HEK293 (cell line): Measurements from ENCODE around the gene FAM209B.
A peak's percentile ranks its signal among the peaks of the same experiment; 100 is the strongest.

ENCODE experiments used
- CTCF ChIA-PET: fragments of 350-600 bp; formaldehyde crosslinking; extraction: SDS; loops from one replicate; lab custom pipeline; 2021; ENCODE audit warnings: antibody characterized with exemption; lab: Yijun Ruan, JAX
- POLR2A ChIA-PET: fragments of 300-600 bp; formaldehyde crosslinking; extraction: SDS; loops from one replicate; lab custom pipeline; 2020; ENCODE audit warnings: antibody characterized with exemption, inconsistent platforms; lab: Yijun Ruan, JAX
- H3K27ac ChIP-seq: fragments of 200-500 bp; sonication (Bioruptor generic); 2 replicates; pipeline ENCODE4 v1.5.1; 2014; ENCODE audit warnings: low read depth, low read length, control low read depth, inconsistent platforms; ENCODE audit errors: extremely low read depth
- H3K36me3 ChIP-seq, 2 experiments: fragments of 200-500 bp in 1 of 2; sonication (Bioruptor generic) in 1 of 2; 1 replicate in 1 of 2; 2 replicates in 1 of 2; pipeline ENCODE4 v1.5.1; 2014 to 2017; ENCODE audit warnings: inconsistent platforms in 2 of 2, low read length in 2 of 2; ENCODE audit not compliant: control insufficient read depth in 2 of 2, insufficient read depth in 1 of 2
- H3K4me1 ChIP-seq: fragments of 200-500 bp; sonication (Bioruptor generic); 2 replicates; pipeline ENCODE4 v1.5.1; 2014; ENCODE audit warnings: mild to moderate bottlenecking, low read length, inconsistent platforms; ENCODE audit not compliant: control insufficient read depth, insufficient read depth
- H3K4me3 ChIP-seq: 2 replicates; pipeline ENCODE4 v1.5.1; 2011; ENCODE audit warnings: low read depth, mild to moderate bottlenecking, control low read depth, low read length, moderate library complexity
- H3K9me3 ChIP-seq: fragments of 200-500 bp; sonication (Bioruptor generic); 2 replicates; pipeline ENCODE4 v1.5.1; 2014; ENCODE audit warnings: low read depth, low read length, inconsistent platforms; ENCODE audit not compliant: control insufficient read depth, insufficient read depth
- GLIS1 ChIP-seq: fragments of 450-650 bp; formaldehyde crosslinking; IDR thresholded peaks from 2 replicates; pipeline ENCODE4 v1.5.1; 2016; ENCODE audit warnings: missing biosample characterization, missing genetic modification characterization
- HIC1 ChIP-seq: fragments of 450-650 bp; formaldehyde crosslinking; IDR thresholded peaks from 2 replicates; pipeline ENCODE4 v1.5.1; 2016; ENCODE audit warnings: missing biosample characterization, missing genetic modification characterization
- HOXC10 ChIP-seq: sonication (generic); formaldehyde crosslinking; IDR thresholded peaks from 2 replicates; pipeline ENCODE4 v1.8.1; 2023; ENCODE audit warnings: mild to moderate bottlenecking, missing genetic modification reagents
- OSR2 ChIP-seq: fragments of 450-650 bp; formaldehyde crosslinking; IDR thresholded peaks from 2 replicates; pipeline ENCODE4 v1.5.1; 2016; ENCODE audit warnings: missing biosample characterization, missing genetic modification characterization
- PRDM1 ChIP-seq: fragments of 450-650 bp; formaldehyde crosslinking; IDR thresholded peaks from 2 replicates; pipeline ENCODE4; 2016; ENCODE audit warnings: missing biosample characterization, missing genetic modification characterization
- PRDM6 ChIP-seq: fragments of 450-650 bp; formaldehyde crosslinking; IDR thresholded peaks from 2 replicates; pipeline ENCODE4 v1.5.1; 2017; ENCODE audit warnings: missing biosample characterization, missing genetic modification characterization
- SCRT1 ChIP-seq: fragments of 450-650 bp; formaldehyde crosslinking; IDR thresholded peaks from 2 replicates; pipeline ENCODE4 v1.5.1; 2016; ENCODE audit warnings: missing biosample characterization, missing genetic modification characterization, borderline replicate concordance
- YY1 ChIP-seq: fragments of 450-650 bp; formaldehyde crosslinking; IDR thresholded peaks from 2 replicates; pipeline ENCODE4 v1.5.1; 2018; ENCODE audit warnings: missing biosample characterization, missing genetic modification characterization
- ZBTB8A ChIP-seq: fragments of 450-650 bp; formaldehyde crosslinking; IDR thresholded peaks from 2 replicates; pipeline ENCODE4 v1.5.1; 2016; ENCODE audit warnings: missing biosample characterization, missing genetic modification characterization
- ZFHX2 ChIP-seq: fragments of 450-650 bp; formaldehyde crosslinking; conservative IDR thresholded peaks from 2 replicates; pipeline ENCODE4 v1.5.1; 2016; ENCODE audit warnings: missing biosample characterization, missing genetic modification characterization
- ZNF157 ChIP-seq: fragments of 450-650 bp; formaldehyde crosslinking; IDR thresholded peaks from 2 replicates; pipeline ENCODE4 v1.5.1; 2016; ENCODE audit warnings: missing biosample characterization, missing genetic modification characterization
- ZNF174 ChIP-seq: fragments of 450-650 bp; formaldehyde crosslinking; IDR thresholded peaks from 2 replicates; pipeline ENCODE4 v1.5.0; 2017; ENCODE audit warnings: missing biosample characterization, mild to moderate bottlenecking, missing genetic modification characterization
- ZNF221 ChIP-seq: fragments of 450-650 bp; formaldehyde crosslinking; IDR thresholded peaks from 2 replicates; pipeline ENCODE4 v1.5.1; 2017; ENCODE audit warnings: missing biosample characterization, missing genetic modification characterization, borderline replicate concordance
- ZNF239 ChIP-seq: fragments of 450-650 bp; formaldehyde crosslinking; IDR thresholded peaks from 2 replicates; pipeline ENCODE4 v1.5.1; 2016; ENCODE audit warnings: missing biosample characterization, missing genetic modification characterization
- ZNF404 ChIP-seq: fragments of 450-650 bp; formaldehyde crosslinking; IDR thresholded peaks from 2 replicates; pipeline ENCODE4 v1.5.1; 2017; ENCODE audit warnings: missing biosample characterization, missing genetic modification characterization
- ZNF473 ChIP-seq: fragments of 450-650 bp; formaldehyde crosslinking; IDR thresholded peaks from 2 replicates; pipeline ENCODE4 v1.5.1; 2017; ENCODE audit warnings: missing biosample characterization, missing genetic modification characterization
- ZNF513 ChIP-seq: fragments of 450-650 bp; IDR thresholded peaks from 2 replicates; pipeline ENCODE4 v1.5.1; 2018; ENCODE audit warnings: missing biosample characterization, missing genetic modification characterization
- ZNF558 ChIP-seq: fragments of 450-650 bp; formaldehyde crosslinking; IDR thresholded peaks from 2 replicates; pipeline ENCODE4 v1.5.1; 2016; ENCODE audit warnings: missing biosample characterization, missing genetic modification characterization
- ZNF571 ChIP-seq: fragments of 450-650 bp; formaldehyde crosslinking; IDR thresholded peaks from 2 replicates; pipeline ENCODE4 v1.5.0; 2017; ENCODE audit warnings: missing biosample characterization, missing genetic modification characterization
- ZNF629 ChIP-seq: fragments of 450-650 bp; formaldehyde crosslinking; IDR thresholded peaks from 2 replicates; pipeline ENCODE4 v1.5.1; 2017; ENCODE audit warnings: missing biosample characterization, missing genetic modification characterization
- ZNF639 ChIP-seq: fragments of 450-650 bp; formaldehyde crosslinking; IDR thresholded peaks from 2 replicates; pipeline ENCODE4 v1.5.1; 2016; ENCODE audit warnings: missing biosample characterization, missing genetic modification characterization
- ZNF707 ChIP-seq: fragments of 450-650 bp; formaldehyde crosslinking; IDR thresholded peaks from 2 replicates; pipeline ENCODE4 v1.5.1; 2016; ENCODE audit warnings: missing biosample characterization, missing genetic modification characterization
- TF ChIP-seq, protein P1 (sequence below): fragments of 450-650 bp; formaldehyde crosslinking; IDR thresholded peaks from 2 replicates; pipeline ENCODE4 v1.5.1; 2016; ENCODE audit warnings: missing biosample characterization, missing genetic modification characterization

The FAM209B gene

DNA sequence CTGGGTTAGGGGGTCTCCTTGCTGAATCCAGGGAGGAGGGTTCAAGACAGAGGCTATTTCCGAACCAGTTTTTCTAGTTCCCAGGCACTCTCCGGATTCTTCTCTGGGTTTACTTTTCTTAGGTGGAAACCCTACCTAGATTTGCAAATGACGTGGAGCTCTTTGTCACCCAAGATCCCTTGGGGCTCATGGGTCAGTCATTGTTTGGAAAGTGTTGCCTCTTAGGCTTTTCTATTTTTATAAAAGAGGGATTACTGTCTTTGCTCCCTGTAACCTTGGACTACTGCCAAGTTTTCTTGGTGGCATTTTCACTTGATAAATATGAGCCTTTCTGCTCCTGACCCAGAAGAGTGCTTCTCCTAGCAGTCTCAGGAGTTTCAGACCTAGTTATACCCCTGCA is 33.6 kb downstream of the FAM209B start:
- ChIA-PET CTCF (interaction anchor here (0.5 to 2.3 kb wide), 3 partner anchors 16 to 815 kb away, joined by 3 to 11 read pairs (median 3); no protein-coding TSS in a partner anchor), POLR2A (no interaction called here)
- Histone ChIP-seq H3K9me3 (no peaks in the 10 kb centered on the region), H3K27ac (no peak overlapping the region), H3K4me1 (peaks cover 4% of the 10 kb centered on the region; the same call in 1 of the 2 replicates), H3K36me3 (no peaks in the 10 kb centered on the region), H3K4me3 (no peak overlapping the region)
- TF ChIP-seq YY1 (tag by site-specific recombination) (no peak), ZBTB8A (no peak), OSR2 (tag by site-specific recombination) (peak; percentile 62; the same call in 1 of the 2 replicates), ZNF629 (tag by site-specific recombination) (peak; percentile 25; the same call in 1 of the 2 replicates), PRDM6 (tag by site-specific recombination) (peak; percentile 43; the same call in 1 of the 2 replicates)
- TF ChIP-seq, protein P1, sequence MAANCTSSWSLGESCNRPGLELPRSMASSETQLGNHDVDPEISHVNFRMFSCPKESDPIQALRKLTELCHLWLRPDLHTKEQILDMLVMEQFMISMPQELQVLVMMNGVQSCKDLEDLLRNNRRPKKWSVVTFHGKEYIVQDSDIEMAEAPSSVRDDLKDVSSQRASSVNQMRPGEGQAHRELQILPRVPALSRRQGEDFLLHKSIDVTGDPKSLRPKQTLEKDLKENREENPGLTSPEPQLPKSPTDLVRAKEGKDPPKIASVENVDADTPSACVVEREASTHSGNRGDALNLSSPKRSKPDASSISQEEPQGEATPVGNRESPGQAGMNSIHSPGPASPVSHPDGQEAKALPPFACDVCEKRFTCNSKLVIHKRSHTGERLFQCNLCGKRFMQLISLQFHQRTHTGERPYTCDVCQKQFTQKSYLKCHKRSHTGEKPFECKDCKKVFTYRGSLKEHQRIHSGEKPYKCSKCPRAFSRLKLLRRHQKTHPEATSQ = no peak

- CTCF ChIA-PET = interaction anchor here (2.1 kb wide), 1 partner anchor 20 kb away, joined by 8 read pairs; no protein-coding TSS in a partner anchor
- TF ChIP-seq ZNF707 (tag by site-specific recombination) (peak; percentile 66; the same call in 1 of the 2 replicates), ZNF513 (tag by site-specific recombination) (no peak), ZNF558 (tag by site-specific recombination) (no peak), ZFHX2 (tag by site-specific recombination) (no peak)
- TF ChIP-seq, all 188 proteins: peak for 1
Observed at GRCh38 chr20:56570832-56571231, 37.8 kb downstream of the FAM209B start.

DNA sequence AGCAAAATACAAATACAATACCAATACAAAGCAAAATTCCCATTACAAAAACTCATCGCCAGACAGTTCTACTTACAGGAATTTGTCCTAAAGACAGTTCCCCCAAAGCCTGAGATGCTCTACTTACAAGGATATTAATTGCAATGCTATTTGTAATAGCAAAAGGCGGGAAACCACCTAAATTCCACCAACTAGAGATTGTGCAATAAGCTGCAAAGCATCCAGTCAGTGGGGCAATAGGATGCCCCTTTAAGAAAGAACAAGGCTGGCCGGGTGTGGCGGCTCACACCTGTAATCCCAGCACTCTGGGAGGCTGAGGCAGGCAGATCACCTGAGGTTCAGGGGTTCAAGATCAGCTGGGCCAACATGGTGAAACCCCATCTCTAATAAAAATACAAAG is 39.1 kb downstream of the FAM209B start:
- ChIA-PET POLR2A (no interaction called here), CTCF (interaction anchor here (0.7 to 2.1 kb wide), 2 partner anchors 22 to 136 kb away, joined by 5 to 8 read pairs; no protein-coding TSS in a partner anchor)
- Histone ChIP-seq H3K4me3 (no peak overlapping the region), H3K9me3 (no peaks in the 10 kb centered on the region), H3K27ac (no peak overlapping the region), H3K4me1 (no peaks in the 10 kb centered on the region), H3K36me3 (no peaks in the 10 kb centered on the region)
- TF ChIP-seq PRDM1 (tag by site-specific recombination) (no peak), ZNF639 (tag by site-specific recombination) (no peak), SCRT1 (no peak), ZNF157 (tag by site-specific recombination) (no peak), ZNF174 (no peak), GLIS1 (no peak), ZNF404 (no peak), ZNF473 (no peak), HOXC10 (CRISPR knock-in tag) (no peak), ZNF221 (tag by site-specific recombination) (no peak), HIC1 (tag by site-specific recombination) (no peak), ZNF571 (tag by site-specific recombination) (no peak), ZNF239 (no peak)

More at GRCh38 chr20:56570832-56571231, 37.8 kb downstream of the FAM209B start:
- no peaks in the 10 kb centered on the region for H3K9me3 ChIP-seq
- H3K27ac ChIP-seq = no peak overlapping the region
- POLR2A ChIA-PET = no interaction called here
- no peak overlapping the region for H3K4me3 ChIP-seq
- no peaks in the 10 kb centered on the region for H3K36me3 ChIP-seq
- peaks cover 4% of the 10 kb centered on the region; the same call in 1 of the 2 replicates for H3K4me1 ChIP-seq
